Urothelium cell line (cell line): ENCODE results near the gene ADAMTS5.

Source experiments
- DNase-seq: peaks from one replicate; pipeline ENCODE4 v3.0.0; 2011; ENCODE audit warnings: low spot score, mixed read lengths
- FAIRE-seq: peaks from 2 replicates; lab custom pipeline; 2011; peaks lifted over from hg19 to GRCh38; lab: Jason Lieb, UNC

The ADAMTS5 gene

DNA sequence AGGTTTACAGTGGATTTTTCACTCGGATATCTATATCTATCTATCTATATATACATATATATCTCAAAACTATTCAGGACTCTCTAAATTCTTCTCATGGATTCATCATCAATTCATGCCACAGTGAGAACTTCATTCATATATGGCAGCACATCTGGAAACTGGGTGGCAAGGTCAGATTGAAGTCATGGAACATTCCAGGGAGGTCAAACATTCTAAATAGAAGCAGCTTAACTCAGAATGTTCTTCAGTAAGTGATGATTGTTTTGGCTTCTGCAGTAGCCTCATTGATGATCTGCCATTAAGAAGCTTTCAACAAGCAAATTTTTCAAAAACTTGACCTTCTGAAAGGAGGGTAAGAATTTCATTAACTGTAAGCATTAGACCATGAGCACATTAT is 74.7 kb downstream of the ADAMTS5 start:
- FAIRE-seq = no peak
- DNase-seq = no peak

- DNase-seq (no peak), FAIRE-seq (no peak)
Observed at GRCh38 chr21:26888931-26889330, 78.0 kb downstream of the ADAMTS5 start.

DNA sequence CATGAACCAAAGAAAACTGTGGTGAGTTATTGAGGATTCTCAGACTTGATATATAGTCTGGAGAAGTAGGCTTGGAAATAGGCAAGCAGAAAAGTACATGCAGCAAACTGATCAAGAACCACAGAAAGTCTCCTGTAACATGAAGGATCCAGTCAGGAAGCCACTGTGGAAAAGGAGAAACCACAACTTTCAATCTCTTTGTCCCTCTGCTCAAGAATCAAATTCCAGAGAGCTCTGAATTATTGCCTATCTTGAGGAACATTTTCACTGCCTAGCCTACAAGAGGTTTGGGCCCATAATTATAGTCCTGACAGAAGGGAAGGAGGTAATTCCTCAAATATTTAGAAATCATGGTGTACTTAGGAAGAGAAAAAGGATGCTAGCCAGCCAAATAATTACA is 78.6 kb downstream of the ADAMTS5 start:
- DNase-seq (no peak), FAIRE-seq (no peak)

DNA sequence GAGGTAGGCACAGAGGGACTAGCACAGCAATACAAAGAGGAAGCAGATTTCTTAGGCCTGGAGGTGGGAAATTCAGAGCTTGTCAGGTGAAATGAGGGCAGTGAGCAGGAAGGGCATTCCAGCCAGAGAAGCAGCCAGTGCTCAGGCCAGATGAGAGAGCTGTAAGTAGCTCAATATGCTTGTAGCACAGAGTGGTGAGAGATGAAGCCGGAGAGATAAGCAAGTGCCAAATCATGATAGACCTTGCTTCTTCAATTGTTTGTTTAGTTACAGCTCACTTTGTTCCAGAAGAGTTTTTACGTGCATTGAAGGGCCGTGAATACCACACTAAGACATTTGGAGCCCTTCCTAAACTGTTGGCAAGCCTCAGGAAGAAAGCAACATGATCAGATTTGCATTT is 79.6 kb downstream of the ADAMTS5 start:
- FAIRE-seq = no peak
- no peak for DNase-seq

DNA sequence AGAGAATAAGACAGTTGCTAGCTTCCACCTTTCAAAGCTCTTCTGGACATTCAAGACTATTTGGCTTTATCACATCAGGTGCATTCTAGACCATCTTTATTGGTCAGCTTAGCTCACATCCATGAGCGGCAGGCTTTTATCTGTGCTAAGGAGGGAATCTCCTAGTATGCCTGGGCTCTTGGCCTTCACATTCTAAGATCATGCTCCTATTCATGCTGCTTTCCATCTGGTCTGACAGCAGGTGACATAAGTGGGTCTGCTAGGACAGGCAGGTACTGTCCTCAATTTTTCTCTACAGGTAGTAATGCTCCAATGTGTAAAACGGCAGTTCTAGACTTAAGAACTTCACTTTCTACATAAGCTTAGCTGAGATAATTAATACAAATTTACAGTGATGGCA is 82.5 kb downstream of the ADAMTS5 start:
- FAIRE-seq (no peak), DNase-seq (no peak)

- no peak for DNase-seq
Observed at GRCh38 chr21:26883768-26884167, 83.1 kb downstream of the ADAMTS5 start.

GRCh38 chr21:26881504-26882228 is 85.2 kb downstream of the ADAMTS5 start:
- DNase-seq (peak; percentile 42), FAIRE-seq (no peak)

More at GRCh38 chr21:26883768-26884167, 83.1 kb downstream of the ADAMTS5 start:
- FAIRE-seq = no peak

- FAIRE-seq (no peak), DNase-seq (no peak)
Observed at GRCh38 chr21:26877018-26877417, 89.9 kb downstream of the ADAMTS5 start.

DNA sequence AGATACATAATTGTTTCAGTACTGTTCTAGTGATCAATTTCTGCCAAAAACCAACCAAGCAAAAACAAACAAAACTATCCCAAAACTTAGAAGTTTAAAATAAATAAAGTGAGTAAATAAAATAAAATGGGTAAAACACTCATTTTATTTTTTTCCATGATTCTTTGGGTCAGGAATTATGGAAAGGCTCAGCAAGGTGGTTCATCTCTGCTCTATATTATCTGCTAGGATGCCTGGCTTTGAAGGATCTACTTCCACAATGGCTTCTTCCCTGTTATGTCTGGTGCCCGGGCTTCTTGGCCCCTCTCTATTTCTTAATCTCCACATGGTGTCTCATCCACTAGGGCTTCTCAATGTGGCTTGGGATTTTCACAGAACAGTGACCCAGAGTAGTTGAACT is 92.5 kb downstream of the ADAMTS5 start:
- FAIRE-seq (no peak), DNase-seq (no peak)
